Activated T-cell treated with anti-CD3 and anti-CD28 coated beads, Interleukin-2, amount 50 U/mL, for 24 hours (primary cell): ENCODE data around the gene SLC10A3.
A peak's percentile ranks its signal among the peaks of the same experiment; 100 is the strongest.

Experiments used
- DNase-seq: peaks from one replicate; pipeline ENCODE4 v3.0.0-alpha.2; 2020
- H3K27ac Mint-ChIP-seq: 2 replicates; pipeline ENCODE4 v1.8.0; 2020; ENCODE audit warnings: mild to moderate bottlenecking, mixed read lengths
- H3K27me3 Mint-ChIP-seq: 2 replicates; pipeline ENCODE4 v1.8.0; 2020; ENCODE audit warnings: mixed read lengths
- H3K36me3 Mint-ChIP-seq: 2 replicates; pipeline ENCODE4 v1.8.0; 2020; ENCODE audit warnings: low read depth, mixed read lengths
- H3K4me1 Mint-ChIP-seq: 2 replicates; pipeline ENCODE4 v1.8.0; 2020; ENCODE audit warnings: low read depth, mixed read lengths
- H3K4me3 Mint-ChIP-seq: 2 replicates; pipeline ENCODE4 v1.8.0; 2020; ENCODE audit warnings: mild to moderate bottlenecking, moderate library complexity, mixed read lengths
- H3K9me3 Mint-ChIP-seq: 2 replicates; pipeline ENCODE4 v1.8.0; 2020; ENCODE audit warnings: mixed read lengths

Gene SLC10A3

GRCh38 chrX:154490414-154491083 is at the start of gene SLC10A3:
Gene SLC10A3 (minus strand): TSS chrX:154490629. CDS start chrX:154488940, 1,689 bp downstream.
- peak within 1 kb of the TSS; percentile 87 for H3K4me3 Mint-ChIP-seq
- peak within 1 kb of the TSS; percentile 92 for H3K27ac Mint-ChIP-seq
- H3K27me3 Mint-ChIP-seq = peaks cover 4% of the 10 kb centered on the region
- H3K4me1 Mint-ChIP-seq = peaks cover 25% of the 10 kb centered on the region
- peaks cover 30% of the 10 kb centered on the region for H3K36me3 Mint-ChIP-seq
- peak; percentile 89 for DNase-seq
- H3K9me3 Mint-ChIP-seq = no peaks in the 10 kb centered on the region

GRCh38 chrX:154539077-154539476 is 48.6 kb upstream of the SLC10A3 start:
- H3K4me3 Mint-ChIP-seq = no peak overlapping the region
- H3K27ac Mint-ChIP-seq = peak overlapping the region; percentile 74
- H3K9me3 Mint-ChIP-seq = no peaks in the 10 kb centered on the region
- H3K27me3 Mint-ChIP-seq = peaks cover 29% of the 10 kb centered on the region
- no peak for DNase-seq
- H3K36me3 Mint-ChIP-seq = peaks cover 65% of the 10 kb centered on the region
- peaks cover 54% of the 10 kb centered on the region for H3K4me1 Mint-ChIP-seq

GRCh38 chrX:154535892-154536291 is 45.5 kb upstream of the SLC10A3 start:
- H3K27ac Mint-ChIP-seq = no peak overlapping the region
- no peak overlapping the region for H3K4me3 Mint-ChIP-seq
- H3K9me3 Mint-ChIP-seq = no peaks in the 10 kb centered on the region
- peaks cover 26% of the 10 kb centered on the region for H3K4me1 Mint-ChIP-seq
- no peak for DNase-seq
- H3K27me3 Mint-ChIP-seq = peaks cover 22% of the 10 kb centered on the region
- H3K36me3 Mint-ChIP-seq = peaks cover 64% of the 10 kb centered on the region

- Mint-ChIP-seq H3K9me3 (no peaks in the 10 kb centered on the region), H3K4me1 (peaks cover 23% of the 10 kb centered on the region), H3K4me3 (no peak overlapping the region), H3K27ac (peak overlapping the region; percentile 69), H3K36me3 (peaks cover 64% of the 10 kb centered on the region), H3K27me3 (peaks cover 18% of the 10 kb centered on the region)
- DNase-seq = peak; percentile 96
Measured at GRCh38 chrX:154534526-154535322, 44.3 kb upstream of the SLC10A3 start.

GRCh38 chrX:154532690-154533089 is 42.3 kb upstream of the SLC10A3 start:
- no peaks in the 10 kb centered on the region for H3K9me3 Mint-ChIP-seq
- H3K27ac Mint-ChIP-seq = no peak overlapping the region
- DNase-seq = no peak
- peaks cover 12% of the 10 kb centered on the region for H3K4me1 Mint-ChIP-seq
- H3K4me3 Mint-ChIP-seq = no peak overlapping the region
- peaks cover 10% of the 10 kb centered on the region for H3K27me3 Mint-ChIP-seq
- peaks cover 53% of the 10 kb centered on the region for H3K36me3 Mint-ChIP-seq

GRCh38 chrX:154531626-154532025 is 41.2 kb upstream of the SLC10A3 start:
- Mint-ChIP-seq H3K4me3 (no peak overlapping the region), H3K4me1 (peaks cover 20% of the 10 kb centered on the region), H3K36me3 (peaks cover 51% of the 10 kb centered on the region), H3K9me3 (no peaks in the 10 kb centered on the region), H3K27me3 (peaks cover 8% of the 10 kb centered on the region), H3K27ac (no peak overlapping the region)
- DNase-seq = no peak

- Mint-ChIP-seq H3K36me3 (peaks cover 40% of the 10 kb centered on the region), H3K27me3 (peaks cover 2% of the 10 kb centered on the region), H3K27ac (no peak overlapping the region), H3K4me1 (peaks cover 28% of the 10 kb centered on the region), H3K9me3 (no peaks in the 10 kb centered on the region), H3K4me3 (no peak overlapping the region)
- DNase-seq = no peak
Measured at GRCh38 chrX:154530286-154530685, 39.9 kb upstream of the SLC10A3 start.

GRCh38 chrX:154529206-154529612 is 38.8 kb upstream of the SLC10A3 start:
- DNase-seq = no peak
- H3K36me3 Mint-ChIP-seq = peaks cover 31% of the 10 kb centered on the region
- H3K9me3 Mint-ChIP-seq = no peaks in the 10 kb centered on the region
- no peaks in the 10 kb centered on the region for H3K27me3 Mint-ChIP-seq
- no peak overlapping the region for H3K4me3 Mint-ChIP-seq
- peaks cover 21% of the 10 kb centered on the region for H3K4me1 Mint-ChIP-seq
- H3K27ac Mint-ChIP-seq = no peak overlapping the region

- no peak overlapping the region for H3K4me3 Mint-ChIP-seq
- peak; percentile 68 for DNase-seq
- peaks cover 10% of the 10 kb centered on the region for H3K36me3 Mint-ChIP-seq
- H3K27me3 Mint-ChIP-seq = peaks cover 9% of the 10 kb centered on the region
- no peaks in the 10 kb centered on the region for H3K9me3 Mint-ChIP-seq
- peak overlapping the region; percentile 29 for H3K27ac Mint-ChIP-seq
- peaks cover 20% of the 10 kb centered on the region for H3K4me1 Mint-ChIP-seq
Measured at GRCh38 chrX:154526901-154527675, 36.7 kb upstream of the SLC10A3 start.

GRCh38 chrX:154525606-154526490 is 35.4 kb upstream of the SLC10A3 start:
- Mint-ChIP-seq H3K4me3 (no peak overlapping the region), H3K4me1 (peaks cover 20% of the 10 kb centered on the region), H3K9me3 (no peaks in the 10 kb centered on the region), H3K36me3 (peaks cover 4% of the 10 kb centered on the region), H3K27me3 (peaks cover 9% of the 10 kb centered on the region), H3K27ac (no peak overlapping the region)
- no peak for DNase-seq

- H3K27ac Mint-ChIP-seq = no peak overlapping the region
- peaks cover 24% of the 10 kb centered on the region for H3K27me3 Mint-ChIP-seq
- no peak for DNase-seq
- peaks cover 7% of the 10 kb centered on the region for H3K36me3 Mint-ChIP-seq
- H3K4me1 Mint-ChIP-seq = peaks cover 11% of the 10 kb centered on the region
- H3K9me3 Mint-ChIP-seq = no peaks in the 10 kb centered on the region
- no peak overlapping the region for H3K4me3 Mint-ChIP-seq
Measured at GRCh38 chrX:154519389-154519788, 29.0 kb upstream of the SLC10A3 start.

- peaks cover 20% of the 10 kb centered on the region for H3K27me3 Mint-ChIP-seq
- no peaks in the 10 kb centered on the region for H3K9me3 Mint-ChIP-seq
- H3K4me3 Mint-ChIP-seq = no peak overlapping the region
- no peak for DNase-seq
- H3K27ac Mint-ChIP-seq = no peak overlapping the region
- peaks cover 8% of the 10 kb centered on the region for H3K36me3 Mint-ChIP-seq
- H3K4me1 Mint-ChIP-seq = peaks cover 20% of the 10 kb centered on the region
Measured at GRCh38 chrX:154517101-154517781, 26.8 kb upstream of the SLC10A3 start.

GRCh38 chrX:154516656-154517100 is 26.2 kb upstream of the SLC10A3 start:
- DNase-seq = no peak
- H3K4me1 Mint-ChIP-seq = peaks cover 22% of the 10 kb centered on the region
- peaks cover 10% of the 10 kb centered on the region for H3K36me3 Mint-ChIP-seq
- peak overlapping the region; percentile 90 for H3K27ac Mint-ChIP-seq
- peak overlapping the region; percentile 83 for H3K4me3 Mint-ChIP-seq
- no peaks in the 10 kb centered on the region for H3K9me3 Mint-ChIP-seq
- H3K27me3 Mint-ChIP-seq = peaks cover 20% of the 10 kb centered on the region
